ENCODE results near the gene CDC6.

DNA sequence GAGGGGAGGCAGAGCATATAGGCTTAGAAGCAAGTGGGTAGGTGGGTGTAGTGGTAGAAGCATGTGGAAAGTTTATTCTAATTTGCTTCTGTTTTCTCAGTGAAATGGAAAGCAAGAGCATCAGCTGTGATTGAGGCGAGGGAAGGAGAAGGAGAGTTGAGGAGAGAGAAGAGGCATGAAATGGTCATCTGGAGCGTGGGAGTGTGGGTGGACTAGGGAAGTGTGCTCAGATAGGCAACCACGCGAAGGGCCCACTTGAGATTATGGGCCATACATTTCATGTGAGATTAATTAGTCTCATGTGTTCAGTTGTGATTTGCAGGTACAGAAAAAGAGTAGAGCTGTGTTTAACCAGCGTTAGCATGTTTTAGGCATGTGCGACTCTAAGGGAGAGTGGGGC lies 20.8 kb upstream of the CDC6 start:
- TF ChIP-seq, protein P1, sequence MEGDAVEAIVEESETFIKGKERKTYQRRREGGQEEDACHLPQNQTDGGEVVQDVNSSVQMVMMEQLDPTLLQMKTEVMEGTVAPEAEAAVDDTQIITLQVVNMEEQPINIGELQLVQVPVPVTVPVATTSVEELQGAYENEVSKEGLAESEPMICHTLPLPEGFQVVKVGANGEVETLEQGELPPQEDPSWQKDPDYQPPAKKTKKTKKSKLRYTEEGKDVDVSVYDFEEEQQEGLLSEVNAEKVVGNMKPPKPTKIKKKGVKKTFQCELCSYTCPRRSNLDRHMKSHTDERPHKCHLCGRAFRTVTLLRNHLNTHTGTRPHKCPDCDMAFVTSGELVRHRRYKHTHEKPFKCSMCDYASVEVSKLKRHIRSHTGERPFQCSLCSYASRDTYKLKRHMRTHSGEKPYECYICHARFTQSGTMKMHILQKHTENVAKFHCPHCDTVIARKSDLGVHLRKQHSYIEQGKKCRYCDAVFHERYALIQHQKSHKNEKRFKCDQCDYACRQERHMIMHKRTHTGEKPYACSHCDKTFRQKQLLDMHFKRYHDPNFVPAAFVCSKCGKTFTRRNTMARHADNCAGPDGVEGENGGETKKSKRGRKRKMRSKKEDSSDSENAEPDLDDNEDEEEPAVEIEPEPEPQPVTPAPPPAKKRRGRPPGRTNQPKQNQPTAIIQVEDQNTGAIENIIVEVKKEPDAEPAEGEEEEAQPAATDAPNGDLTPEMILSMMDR (IDR thresholded peaks at IDR 0.05), result no peak
- no peak for TF ChIP-seq POLR2A (IDR thresholded peaks at IDR 0.05)
